ENCODE data around the gene SNRNP40. TPM values are rescaled to one million over a fixed set of nuclear protein-coding genes. Genes with fewer than 3 reads are reported as not detected.

SNRNP40 gene
- polyA plus RNA-seq, 3 donors, result 25.6 to 56.4 (median 50.9) TPM

DNA sequence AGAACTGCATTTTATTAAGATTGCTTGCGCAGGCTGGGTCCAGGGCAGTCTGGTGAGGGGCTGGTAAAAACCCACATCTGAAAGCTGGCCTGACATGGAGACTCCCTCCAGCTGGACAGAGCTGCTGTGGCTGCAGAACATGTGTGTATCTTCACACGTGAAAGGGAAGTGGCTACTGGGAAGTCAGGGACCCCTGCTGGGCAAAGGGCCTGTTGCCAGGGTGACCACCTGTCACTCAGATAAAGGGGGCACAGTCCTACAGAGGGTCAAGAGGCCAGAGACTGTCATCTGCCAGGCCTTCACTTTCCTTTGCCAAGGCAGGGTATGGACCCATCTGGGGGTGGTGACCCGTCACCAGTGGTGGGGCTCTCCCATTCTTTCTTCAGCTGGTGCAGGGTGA, 74.4 kb downstream of the SNRNP40 start:
- H3K36me3 Mint-ChIP-seq, result no peaks in the 10 kb centered on the region
- H3K36me3 ChIP-seq (replicated peaks in 1 of 2; ENCODE audit: control insufficient read depth in 1 of 2, insufficient read depth in 2 of 2, low read length in 2 of 2), result no peaks in the 10 kb centered on the region
- no peak overlapping the region for H3K4me3 ChIP-seq (replicated peaks in 1 of 3; ENCODE audit: low read depth in 2 of 3, low read length in 3 of 3)
- no peaks in the 10 kb centered on the region for H3K27me3 ChIP-seq (ENCODE audit: control insufficient read depth in 2 of 2, insufficient read depth in 2 of 2, low read length in 2 of 2)
- intact Hi-C loops (cut with micrococcal nuclease), result no loop called here
- TF ChIP-seq, protein P1, sequence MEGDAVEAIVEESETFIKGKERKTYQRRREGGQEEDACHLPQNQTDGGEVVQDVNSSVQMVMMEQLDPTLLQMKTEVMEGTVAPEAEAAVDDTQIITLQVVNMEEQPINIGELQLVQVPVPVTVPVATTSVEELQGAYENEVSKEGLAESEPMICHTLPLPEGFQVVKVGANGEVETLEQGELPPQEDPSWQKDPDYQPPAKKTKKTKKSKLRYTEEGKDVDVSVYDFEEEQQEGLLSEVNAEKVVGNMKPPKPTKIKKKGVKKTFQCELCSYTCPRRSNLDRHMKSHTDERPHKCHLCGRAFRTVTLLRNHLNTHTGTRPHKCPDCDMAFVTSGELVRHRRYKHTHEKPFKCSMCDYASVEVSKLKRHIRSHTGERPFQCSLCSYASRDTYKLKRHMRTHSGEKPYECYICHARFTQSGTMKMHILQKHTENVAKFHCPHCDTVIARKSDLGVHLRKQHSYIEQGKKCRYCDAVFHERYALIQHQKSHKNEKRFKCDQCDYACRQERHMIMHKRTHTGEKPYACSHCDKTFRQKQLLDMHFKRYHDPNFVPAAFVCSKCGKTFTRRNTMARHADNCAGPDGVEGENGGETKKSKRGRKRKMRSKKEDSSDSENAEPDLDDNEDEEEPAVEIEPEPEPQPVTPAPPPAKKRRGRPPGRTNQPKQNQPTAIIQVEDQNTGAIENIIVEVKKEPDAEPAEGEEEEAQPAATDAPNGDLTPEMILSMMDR (IDR thresholded peaks at IDR 0.05), result no peak
- WGBS (ENCODE audit: insufficient coverage), result 57% methylated on average over 2 of the region's 3 CpGs
- no peak overlapping the region for H2AFZ ChIP-seq (ENCODE audit: insufficient read depth, low read depth, low read length, poor library complexity, severe bottlenecking)
- no peak overlapping the region for H3K4me3 Mint-ChIP-seq
- H3K9ac ChIP-seq (ENCODE audit: insufficient read depth, low read length, poor library complexity, severe bottlenecking), result no peak overlapping the region
- no peaks in the 10 kb centered on the region for H3K9me3 Mint-ChIP-seq
- no peaks in the 10 kb centered on the region for H3K4me1 ChIP-seq (ENCODE audit: control insufficient read depth in 1 of 2, insufficient read depth in 2 of 2, low read length in 2 of 2)
- H3K4me1 Mint-ChIP-seq, result no peaks in the 10 kb centered on the region
- no peak overlapping the region for H3K4me2 ChIP-seq (replicated peaks; ENCODE audit: extremely low read depth, low read length, poor library complexity, severe bottlenecking)
- no peaks in the 10 kb centered on the region for H3K79me2 ChIP-seq (ENCODE audit: insufficient read depth, low read length)
- no peaks in the 10 kb centered on the region for H4K20me1 ChIP-seq (ENCODE audit: insufficient read depth, low read length)
- H3K9me3 ChIP-seq (replicated peaks in 1 of 2; ENCODE audit: control insufficient read depth in 1 of 2, insufficient read depth in 1 of 2, low read length in 2 of 2), result no peaks in the 10 kb centered on the region
- no peak overlapping the region for H3K27ac Mint-ChIP-seq
- no peak overlapping the region for H3K27ac ChIP-seq (ENCODE audit: low read depth in 1 of 2, low read length in 2 of 2)
- peaks cover 1 to 9% (median 4%) of the 10 kb centered on the region in 3 donors for H3K27me3 Mint-ChIP-seq (ENCODE audit: low read depth in 3 of 3)
- DNase-seq, result no peak

DNA sequence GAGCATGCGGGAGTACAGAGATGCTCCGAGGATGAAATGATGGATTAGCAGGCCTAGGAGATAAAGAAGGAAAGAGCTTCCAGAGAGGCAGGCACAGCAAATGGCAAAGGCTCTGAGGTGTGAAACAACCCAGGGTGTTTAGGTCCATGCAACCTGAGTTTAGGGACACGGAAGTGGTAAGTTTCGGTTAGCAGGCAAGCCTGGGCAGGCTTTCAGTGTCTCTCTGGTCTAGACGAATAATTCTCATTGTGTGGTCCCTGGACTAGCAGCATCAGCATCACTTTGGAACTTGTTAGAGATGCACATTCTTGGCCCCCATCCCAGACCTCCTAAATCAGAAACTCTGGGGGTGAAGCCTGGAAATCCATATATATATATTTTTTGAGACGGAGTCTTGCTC, 75.5 kb downstream of the SNRNP40 start:
- Mint-ChIP-seq H3K36me3 (no peaks in the 10 kb centered on the region), H3K27me3 (ENCODE audit: low read depth in 3 of 3) (peaks cover 3 to 9% (median 4%) of the 10 kb centered on the region in 3 donors), H3K27ac (peak overlapping the region in 1 of 7 donors; percentile 72), H3K4me1 (no peaks in the 10 kb centered on the region), H3K4me3 (no peak overlapping the region), H3K9me3 (no peaks in the 10 kb centered on the region)
- H4K20me1 ChIP-seq (ENCODE audit: insufficient read depth, low read length), result no peaks in the 10 kb centered on the region
- H3K4me1 ChIP-seq (ENCODE audit: control insufficient read depth in 1 of 2, insufficient read depth in 2 of 2, low read length in 2 of 2), result no peaks in the 10 kb centered on the region
- TF ChIP-seq, protein P1 (IDR thresholded peaks at IDR 0.05), result no peak
- intact Hi-C loops (cut with micrococcal nuclease), result no loop called here
- H3K9ac ChIP-seq (ENCODE audit: insufficient read depth, low read length, poor library complexity, severe bottlenecking), result no peak overlapping the region
- WGBS (ENCODE audit: insufficient coverage), result 88% methylated on average over 5 of the region's 6 CpGs
- no peak overlapping the region for H2AFZ ChIP-seq (ENCODE audit: insufficient read depth, low read depth, low read length, poor library complexity, severe bottlenecking)
- no peak for DNase-seq
- H3K36me3 ChIP-seq (replicated peaks in 1 of 2; ENCODE audit: control insufficient read depth in 1 of 2, insufficient read depth in 2 of 2, low read length in 2 of 2), result no peaks in the 10 kb centered on the region
- no peak overlapping the region for H3K4me2 ChIP-seq (replicated peaks; ENCODE audit: extremely low read depth, low read length, poor library complexity, severe bottlenecking)
- H3K79me2 ChIP-seq (ENCODE audit: insufficient read depth, low read length), result no peaks in the 10 kb centered on the region
- H3K27me3 ChIP-seq (ENCODE audit: control insufficient read depth in 2 of 2, insufficient read depth in 2 of 2, low read length in 2 of 2), result no peaks in the 10 kb centered on the region
- H3K27ac ChIP-seq (ENCODE audit: low read depth in 1 of 2, low read length in 2 of 2), result no peak overlapping the region
- H3K9me3 ChIP-seq (replicated peaks in 1 of 2; ENCODE audit: control insufficient read depth in 1 of 2, insufficient read depth in 1 of 2, low read length in 2 of 2), result no peaks in the 10 kb centered on the region
- no peak overlapping the region for H3K4me3 ChIP-seq (replicated peaks in 1 of 3; ENCODE audit: low read depth in 2 of 3, low read length in 3 of 3)
